ENCODE results near the gene PLOD2.
A peak's percentile ranks its signal among the peaks of the same experiment; 100 is the strongest.

The PLOD2 gene

DNA sequence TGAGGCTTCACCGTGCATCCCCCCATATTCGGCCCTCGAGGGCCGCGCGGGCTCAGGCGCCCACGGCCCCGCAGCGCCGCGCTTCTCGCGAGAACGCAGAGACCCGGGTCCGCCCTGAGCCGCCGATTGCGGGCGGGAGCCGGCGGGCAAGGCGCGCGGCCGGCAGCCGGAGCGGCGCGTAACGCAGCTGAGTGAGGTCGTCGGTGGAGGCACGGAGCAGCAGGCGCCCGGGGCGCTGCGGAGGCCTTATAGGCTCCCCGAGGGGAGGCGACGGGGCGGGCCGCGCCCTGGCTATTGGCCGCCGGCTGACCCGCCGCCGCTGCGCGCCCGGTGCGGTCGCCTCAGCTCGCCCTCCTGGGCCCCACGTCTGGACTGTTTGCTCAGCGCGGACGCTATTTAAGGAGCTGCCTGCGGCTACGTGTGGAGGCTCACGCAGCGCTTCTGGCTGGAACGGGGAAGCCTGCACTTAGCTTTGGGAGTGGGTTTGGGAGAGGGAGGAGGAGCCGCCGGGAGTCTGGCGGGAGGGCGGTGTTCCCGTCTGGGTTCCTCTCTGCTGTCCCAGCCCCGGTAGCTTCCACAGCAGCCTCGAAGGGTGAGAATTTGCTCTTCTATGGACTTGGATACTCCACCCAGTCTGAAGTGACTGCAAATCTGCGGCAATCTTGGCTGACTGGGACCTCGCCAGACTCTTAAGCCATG, at the start of gene PLOD2:
PLOD2 (minus strand) TSS at position 221 of the 699 bp plus-strand sequence; CDS start at position 26, 195 bp downstream.
- peak; percentile 92 for DNase-seq (ENCODE audit: low read depth)

DNA sequence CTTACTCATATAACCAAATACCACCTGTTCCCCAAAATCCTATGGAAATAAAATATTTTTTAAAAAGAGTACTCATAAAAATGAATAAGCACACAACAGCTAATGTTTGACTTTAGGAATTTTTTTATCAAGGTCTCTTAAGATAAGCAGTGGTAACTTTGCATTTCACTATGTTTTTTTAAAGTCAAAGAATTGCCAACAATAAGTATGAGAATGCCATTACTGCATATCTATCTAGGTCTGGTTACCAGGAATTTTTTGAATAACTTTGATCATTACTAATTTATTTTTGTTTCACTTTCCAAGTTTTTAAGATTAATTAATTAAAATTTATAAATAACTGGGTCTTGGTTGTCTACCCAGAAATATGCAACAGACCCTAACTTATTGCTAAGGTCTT, 48.4 kb upstream of the PLOD2 start:
- no peak for DNase-seq (ENCODE audit: low read depth)

DNA sequence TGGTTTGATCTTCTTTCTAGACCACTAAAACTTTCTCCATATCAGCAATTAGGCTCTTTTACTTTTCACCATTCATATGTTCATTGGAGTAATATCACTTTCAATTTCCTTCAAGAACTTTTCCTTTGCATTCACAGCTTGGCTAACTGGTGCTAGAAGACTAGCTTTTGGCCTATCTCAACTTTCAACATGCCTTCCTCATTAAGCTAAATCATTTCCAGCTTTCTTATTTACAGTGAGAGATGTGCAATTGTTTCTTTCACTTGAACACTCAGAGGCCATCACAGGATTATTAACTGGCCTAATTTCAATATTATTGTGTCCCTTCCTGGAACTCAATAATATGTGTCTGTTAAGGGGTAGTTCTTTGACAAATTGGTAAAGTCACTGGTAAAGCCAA, 42.8 kb upstream of the PLOD2 start:
- no peak for DNase-seq (ENCODE audit: low read depth)

DNA sequence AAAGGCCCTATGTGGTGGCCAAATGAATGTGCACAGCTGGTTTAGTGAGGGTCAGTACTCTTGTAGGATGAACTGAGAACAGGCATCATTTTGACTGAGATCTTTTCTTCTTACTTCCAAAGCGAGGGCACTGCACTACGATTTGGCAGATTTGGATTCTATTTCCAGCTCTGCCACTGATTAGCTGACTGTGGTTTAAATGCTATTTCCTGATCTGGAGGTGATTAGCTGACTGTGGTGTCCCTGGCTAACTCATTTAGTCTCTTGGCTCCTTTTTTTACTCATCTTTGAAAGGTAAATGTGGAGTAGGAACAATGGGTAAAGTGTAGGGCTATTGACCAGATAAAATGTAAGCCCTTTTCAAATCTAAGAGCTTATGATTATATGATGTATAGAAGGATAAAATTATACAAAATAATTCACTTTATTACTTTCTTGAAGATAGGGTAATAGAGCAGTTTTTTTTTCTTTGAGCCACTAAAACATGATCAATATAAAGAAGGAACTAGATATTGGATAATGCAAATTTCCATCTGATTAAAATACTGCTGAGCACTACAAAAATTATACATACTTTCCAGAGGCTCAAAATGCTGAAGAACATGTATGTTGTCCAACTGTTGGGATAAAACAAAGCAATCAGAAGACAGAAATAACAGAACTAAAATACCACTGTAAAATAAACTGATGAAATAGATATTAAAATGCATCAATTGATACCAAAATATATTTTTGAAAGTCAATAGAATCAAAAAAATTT, 39.7 kb upstream of the PLOD2 start:
- DNase-seq (ENCODE audit: low read depth), result no peak

DNA sequence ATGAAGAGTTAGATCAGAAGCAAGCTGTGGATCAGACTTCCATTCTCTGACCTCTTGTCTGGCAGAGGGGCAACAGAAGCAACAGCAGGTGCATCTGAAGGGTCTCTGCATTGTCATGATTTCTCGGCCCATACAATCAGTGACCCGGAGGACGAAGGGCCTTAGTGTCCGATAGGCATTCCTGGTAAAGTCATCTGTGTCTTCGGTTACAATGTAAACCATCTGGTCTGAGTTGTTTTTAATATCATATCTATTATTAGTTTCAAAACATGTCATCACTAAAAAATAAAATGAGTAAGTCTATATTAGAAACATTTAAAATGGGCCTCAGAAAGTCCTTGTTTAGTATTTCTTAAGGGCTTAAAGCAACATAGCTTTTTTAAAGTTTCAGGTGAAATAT, 38.8 kb upstream of the PLOD2 start:
- DNase-seq (ENCODE audit: low read depth), result no peak

DNA sequence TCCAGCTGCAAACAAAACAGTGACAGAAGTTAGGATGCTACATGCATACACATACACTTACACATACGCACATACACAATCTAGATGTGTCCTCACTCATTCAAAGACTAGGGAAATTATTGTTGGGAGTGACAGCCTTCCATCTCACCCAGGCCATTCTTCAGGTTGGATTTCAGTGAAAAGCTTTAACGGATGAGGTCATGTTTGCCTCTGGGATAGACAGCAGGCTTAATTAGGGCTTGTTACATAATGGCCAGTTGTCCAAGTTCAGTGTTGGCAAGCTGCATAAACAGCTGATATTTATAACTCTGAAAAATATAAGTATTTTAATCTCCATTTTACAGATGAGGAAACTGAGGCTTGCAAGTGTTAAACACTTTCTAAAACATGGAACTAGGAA, 35.8 kb upstream of the PLOD2 start:
- no peak for DNase-seq (ENCODE audit: low read depth)

DNA sequence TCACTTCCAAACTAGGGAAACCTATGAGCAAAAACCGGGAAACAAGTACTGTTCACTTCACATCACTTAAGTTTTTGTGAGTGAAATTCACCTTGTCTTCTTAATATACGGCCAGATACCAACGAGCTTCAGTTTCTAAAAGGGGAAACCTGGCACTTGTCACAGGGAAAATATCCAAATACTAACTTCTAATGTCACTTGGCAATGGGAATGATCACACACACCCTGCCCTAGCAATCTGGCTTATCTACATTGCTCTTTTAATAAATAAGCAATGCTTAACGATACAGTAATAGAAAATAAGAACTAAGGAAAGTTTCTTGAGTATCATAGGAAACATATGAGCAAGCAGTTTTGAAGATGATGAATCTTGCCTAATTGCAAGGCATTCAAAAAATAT, 34.6 kb upstream of the PLOD2 start:
- no peak for DNase-seq (ENCODE audit: low read depth)

DNA sequence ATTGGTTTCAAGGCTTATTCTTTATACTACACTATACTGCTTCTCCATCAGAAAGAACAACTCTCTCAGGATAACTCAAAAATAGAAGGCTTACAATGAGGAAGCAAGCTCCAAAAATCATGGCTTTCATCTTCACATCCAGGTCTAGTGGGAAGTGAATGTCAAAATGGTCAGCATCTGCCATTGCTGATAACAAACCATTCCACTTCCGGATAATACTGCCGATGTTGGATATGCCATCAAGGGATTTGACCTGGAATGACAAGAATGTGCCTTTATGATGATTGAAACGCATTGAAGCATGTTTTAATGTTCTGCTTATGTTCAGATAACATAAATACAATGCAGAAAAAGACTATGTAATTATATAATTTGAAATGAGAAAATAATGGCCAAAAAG, 34.0 kb upstream of the PLOD2 start:
- no peak for DNase-seq (ENCODE audit: low read depth)

DNA sequence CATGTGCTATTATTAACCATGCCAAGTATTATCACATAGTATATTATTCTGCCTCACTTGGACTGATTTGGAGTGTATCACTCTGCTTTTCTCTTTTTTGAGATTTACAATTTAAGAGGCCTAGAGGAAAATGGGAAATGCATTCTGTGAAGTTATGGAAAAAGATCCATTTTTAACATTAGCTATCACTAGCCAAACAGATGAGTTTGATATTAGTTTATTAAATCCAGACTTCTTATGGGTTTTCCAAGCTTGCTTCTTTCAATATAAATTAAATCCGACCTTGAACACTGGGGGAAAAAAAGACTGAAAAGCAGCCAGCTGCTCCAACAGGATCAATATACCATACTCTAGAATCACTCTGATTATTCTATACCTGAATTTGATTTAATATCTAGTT, 30.1 kb upstream of the PLOD2 start:
- DNase-seq (ENCODE audit: low read depth), result no peak

DNA sequence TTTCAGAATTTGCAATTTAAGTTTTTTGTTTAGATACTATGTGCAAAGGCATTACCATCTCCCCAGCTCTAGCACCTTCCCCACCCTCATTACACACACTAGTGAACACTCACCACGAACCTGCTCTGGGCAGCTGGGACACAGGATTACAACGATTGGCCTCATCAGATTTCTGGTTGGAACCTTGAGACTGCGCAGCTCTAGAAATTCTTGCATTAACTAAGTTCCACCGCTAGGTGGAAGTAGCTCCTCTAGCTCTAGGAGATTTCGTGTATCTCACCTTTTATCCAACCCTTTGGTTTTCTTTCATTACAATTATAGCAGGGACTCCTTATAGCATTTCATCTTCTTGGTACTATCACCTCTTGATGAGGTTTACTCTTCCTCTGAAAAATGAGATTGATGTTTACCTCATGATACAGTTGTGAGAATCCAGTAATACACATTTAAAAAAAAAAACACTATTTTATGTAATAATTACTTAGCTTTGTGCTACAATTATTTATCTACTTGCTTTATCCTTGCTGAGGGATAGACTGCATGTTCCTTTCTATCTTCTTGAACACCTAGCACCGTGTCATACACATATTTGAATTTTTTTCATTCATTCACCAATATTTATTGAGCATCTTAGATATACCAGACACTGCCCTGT, 28.7 kb upstream of the PLOD2 start:
- peak; percentile 83 for DNase-seq (ENCODE audit: low read depth)

DNA sequence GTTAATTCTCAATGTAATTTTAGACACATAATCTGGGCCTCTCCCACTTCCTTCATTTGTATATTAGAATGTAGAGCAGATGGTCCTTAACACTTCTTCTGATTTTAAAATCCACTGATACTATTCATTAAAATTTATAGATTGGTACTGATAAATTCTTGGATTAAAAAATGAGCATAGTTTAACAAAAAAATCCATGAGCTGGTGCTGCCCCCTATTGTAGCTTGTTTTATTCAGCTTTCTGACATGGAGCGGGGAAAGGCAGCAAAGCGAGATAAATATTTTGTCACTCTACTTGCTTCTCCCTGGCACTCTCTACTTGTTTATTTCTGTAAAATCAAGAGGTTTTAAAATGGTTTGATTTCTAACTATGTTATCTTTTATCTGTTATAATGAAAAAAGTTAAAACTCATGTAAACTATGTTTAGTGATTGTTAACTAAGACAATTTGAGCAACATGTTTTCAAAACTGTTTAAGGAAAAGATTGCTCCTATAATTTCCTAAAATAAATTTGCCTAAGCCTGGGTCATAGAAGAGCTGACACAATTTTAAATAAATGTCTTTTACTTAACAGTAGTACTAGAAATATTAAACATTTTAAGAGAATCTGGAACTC, 26.5 kb upstream of the PLOD2 start:
- peak; percentile 71 for DNase-seq (ENCODE audit: low read depth)

DNA sequence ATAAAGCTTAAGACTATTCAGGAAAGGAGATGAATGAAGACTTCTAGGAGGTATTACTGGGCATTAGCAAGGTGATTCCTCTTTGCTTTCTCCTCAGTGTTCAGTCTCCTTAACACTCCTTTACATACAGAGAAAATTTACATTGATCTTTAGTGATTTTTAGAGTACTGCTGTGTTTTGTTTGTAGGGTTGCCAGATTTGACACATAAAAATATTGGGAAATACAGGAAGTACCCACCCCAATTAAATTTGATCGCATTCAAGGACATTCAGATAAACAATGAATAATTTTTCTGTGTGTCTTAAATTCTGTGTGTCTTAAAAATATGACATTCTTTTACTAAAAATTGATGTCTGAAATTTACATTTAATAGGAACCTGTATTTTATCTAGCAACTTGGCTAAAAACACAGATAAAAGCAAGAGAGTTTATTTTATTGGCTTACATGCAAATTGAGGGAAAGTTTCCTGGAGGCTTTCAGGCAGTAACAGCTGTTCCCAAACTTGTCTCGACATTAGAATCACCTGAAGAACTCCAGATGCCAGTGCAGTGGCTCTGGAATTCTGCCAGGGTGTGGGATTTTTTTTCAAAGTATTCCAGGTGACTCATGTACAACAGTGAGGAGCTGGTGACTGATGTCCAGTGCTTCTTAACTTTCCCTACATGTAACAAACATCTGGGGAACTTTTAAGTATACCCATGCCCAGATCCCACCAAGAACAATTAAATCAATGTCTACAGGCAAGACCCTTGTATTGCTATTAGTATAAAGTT, 23.4 kb upstream of the PLOD2 start:
- DNase-seq (ENCODE audit: low read depth), result peak; percentile 80

DNA sequence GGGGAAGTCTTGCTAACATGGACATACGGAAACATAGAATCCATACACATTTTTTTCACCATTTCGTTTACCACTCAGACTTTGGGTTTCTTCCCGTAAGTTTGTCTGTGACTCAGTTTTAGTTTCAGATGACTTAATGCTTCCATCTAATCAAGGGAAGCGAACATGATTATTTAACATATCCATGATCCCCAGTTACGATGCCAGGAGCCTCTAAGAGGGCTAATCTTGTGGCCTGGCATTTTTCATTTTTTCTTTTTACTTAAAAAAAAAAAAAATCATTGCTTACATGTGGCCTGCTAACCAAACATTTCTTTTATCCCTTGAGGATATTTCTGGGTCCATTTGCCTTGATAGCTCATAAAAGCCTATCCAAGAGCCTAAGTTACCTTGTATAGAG, 20.2 kb upstream of the PLOD2 start:
- no peak for DNase-seq (ENCODE audit: low read depth)

DNA sequence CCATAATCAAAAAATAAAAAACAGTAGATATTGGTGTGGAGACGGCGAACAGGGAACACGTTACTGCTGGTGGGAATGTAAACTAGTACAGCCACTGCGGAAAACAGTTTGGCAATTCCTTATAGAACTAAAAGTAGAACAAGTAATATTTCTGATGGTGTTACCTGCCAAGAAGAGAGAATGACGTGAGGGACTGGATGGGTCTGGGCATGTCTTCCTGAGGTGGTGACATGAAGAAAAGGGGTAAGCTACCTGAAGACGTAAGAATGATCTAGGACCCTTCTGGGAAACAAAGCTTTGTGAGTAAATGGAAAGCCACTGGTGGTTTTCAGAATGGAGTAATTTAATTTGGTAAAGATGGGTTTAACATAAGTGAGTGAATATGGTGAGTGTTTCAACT, 19.4 kb upstream of the PLOD2 start:
- no peak for DNase-seq (ENCODE audit: low read depth)

DNA sequence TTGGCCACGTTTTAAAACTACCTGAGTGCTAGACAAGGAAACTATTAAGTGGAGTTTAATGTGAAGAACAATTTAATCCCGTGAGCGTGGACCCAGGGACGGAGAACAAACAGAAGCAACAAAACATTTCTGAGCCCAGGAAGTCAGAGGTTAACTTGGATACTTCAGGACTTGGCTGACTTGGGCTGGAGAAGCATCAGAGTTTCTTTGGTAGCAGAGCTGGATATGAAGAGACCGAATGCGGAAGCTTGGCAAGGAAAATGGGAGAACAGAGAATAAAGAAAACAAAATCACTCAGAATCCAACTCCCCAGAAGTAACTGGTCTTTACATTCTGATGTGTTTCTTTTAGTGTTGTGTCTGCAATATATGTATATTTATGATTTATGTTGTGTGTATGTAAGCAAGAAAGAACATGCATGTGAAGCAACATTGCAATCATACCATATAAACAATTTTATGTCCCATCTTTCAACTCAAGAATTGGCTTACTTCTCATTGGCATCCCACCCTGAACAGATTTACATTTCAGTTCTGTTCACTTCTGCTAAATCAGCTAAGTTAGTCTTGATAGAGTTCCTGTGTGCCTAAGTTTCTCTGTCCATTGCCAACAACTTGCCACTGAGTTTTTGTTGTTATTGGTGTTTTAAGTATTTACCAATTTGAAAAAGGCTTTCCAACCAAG, 17.2 kb upstream of the PLOD2 start:
- no peak for DNase-seq (ENCODE audit: low read depth)

DNA sequence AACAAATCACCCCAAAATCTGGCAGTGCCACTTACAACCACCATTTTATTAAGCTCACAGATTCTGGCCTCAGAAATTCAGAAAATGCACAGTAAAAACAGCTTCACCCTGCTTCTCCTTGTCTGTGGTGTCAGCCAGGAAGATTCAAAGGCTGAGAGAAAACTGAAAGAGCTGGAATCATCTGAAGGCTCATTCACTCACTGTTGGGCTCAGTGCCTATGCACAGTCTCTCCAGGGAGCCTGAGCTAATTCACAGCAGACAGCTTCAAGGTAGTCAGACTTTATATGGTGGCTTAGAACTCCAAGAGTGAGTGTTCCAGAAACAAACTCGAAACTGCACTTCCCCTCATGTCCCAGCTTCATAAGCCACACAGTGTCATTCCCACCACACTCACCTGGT, 16.5 kb upstream of the PLOD2 start:
- DNase-seq (ENCODE audit: low read depth), result no peak

DNA sequence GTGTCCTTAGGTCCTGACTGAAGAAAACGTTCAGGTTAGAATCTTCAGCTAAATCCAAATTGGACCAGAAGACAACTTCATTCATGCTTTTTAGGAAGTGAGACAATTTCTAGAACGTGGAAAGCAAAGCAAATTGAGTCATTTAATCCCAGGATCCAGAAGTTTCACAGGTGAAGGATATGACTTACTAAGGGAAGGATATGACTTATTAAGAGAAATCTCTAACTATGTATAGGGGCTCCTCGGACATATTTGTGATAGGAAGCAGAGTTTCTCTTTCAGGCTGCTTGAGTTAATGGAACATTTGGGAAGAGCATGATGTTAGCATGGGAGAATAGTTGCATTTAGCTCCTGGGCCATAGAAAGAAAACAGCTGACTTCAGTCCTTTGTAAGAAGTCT, 16.1 kb upstream of the PLOD2 start:
- peak; percentile 82 for DNase-seq (ENCODE audit: low read depth)

DNA sequence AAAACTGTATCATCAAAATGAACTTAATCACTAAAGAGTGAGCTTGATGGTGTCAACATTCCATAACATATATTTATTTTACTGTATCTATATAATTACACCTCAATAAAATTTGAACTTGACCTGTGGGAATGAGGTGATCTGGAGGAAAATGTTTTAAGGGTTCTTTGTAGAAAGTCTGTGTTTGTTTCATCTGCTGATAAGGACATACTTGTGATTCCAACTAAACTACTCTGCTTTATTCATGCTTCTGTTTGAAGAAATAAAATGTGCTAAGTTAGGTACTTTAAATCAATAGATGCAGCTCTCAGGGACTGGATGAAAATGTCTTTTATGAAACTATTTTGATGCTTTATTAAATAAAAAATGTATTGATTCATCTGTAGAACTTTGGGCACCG, 11.6 kb upstream of the PLOD2 start:
- no peak for DNase-seq (ENCODE audit: low read depth)

DNA sequence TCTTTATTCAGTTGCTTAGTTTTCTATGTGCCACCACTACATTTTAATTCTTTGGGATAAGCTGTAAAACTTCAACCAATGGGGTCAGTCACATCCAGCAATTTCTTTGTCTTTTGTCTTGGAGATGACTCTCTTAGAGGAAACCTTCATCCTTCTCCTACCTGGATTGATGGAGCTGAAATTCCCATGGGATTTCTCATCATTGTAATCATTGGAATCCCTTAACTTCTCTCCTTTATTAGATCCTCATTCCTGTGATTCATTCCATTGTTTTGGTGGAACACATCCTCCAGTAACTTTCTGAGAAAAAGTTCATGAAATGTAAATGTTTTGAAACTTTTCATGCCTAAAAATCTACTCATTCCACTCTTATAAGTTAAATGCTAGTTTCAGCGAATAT, 9.6 kb upstream of the PLOD2 start:
- peak; percentile 42 for DNase-seq (ENCODE audit: low read depth)

DNA sequence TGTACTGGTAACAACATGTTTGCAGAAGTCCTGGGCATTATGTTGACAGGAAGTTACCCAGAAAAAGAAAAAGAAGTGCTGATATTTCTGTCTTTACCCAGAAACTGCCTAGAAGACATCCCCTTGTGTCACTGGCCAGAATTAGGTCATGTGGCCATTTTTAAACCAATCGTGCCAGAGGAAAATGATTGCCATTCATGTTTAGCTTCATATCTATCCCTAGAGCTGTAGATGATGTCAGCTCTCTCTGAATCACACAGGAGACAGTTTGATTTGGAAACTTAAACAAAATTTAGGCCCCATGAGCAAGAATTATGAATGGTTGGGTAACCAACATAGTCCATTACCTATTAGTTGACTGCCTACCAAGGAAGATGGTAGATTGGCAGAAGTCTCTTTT, 8.9 kb upstream of the PLOD2 start:
- peak; percentile 23 for DNase-seq (ENCODE audit: low read depth)

DNA sequence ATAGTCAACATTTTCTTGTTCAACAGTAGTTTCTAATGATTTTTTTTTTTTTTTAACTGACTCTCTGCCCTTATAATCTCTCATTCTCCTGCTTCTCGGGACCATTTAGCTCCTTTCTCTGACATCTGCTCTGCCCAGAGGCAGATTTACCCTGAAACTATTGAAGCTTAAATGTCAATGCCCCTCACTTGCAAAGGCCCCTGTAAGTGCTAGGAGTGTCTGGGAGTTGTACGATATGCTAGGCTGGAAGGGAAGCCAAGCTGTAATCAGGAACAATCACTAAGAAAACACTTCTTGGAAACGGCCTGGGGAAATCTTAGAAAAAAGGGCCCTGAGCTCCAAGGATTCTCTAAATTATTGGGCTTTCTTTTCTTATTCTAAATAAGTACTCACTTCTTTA, 5.8 kb upstream of the PLOD2 start:
- DNase-seq (ENCODE audit: low read depth), result peak; percentile 45

Data from ELR (cell line).